GM23338 (cell line): ENCODE data around the gene SHANK2.

Experiments
- CREB1 ChIP-seq: fragments of 250-450 bp; sonication (Bioruptor Pico); IDR thresholded peaks from 2 replicates; pipeline ENCODE4 v1.5.0; 2020; ENCODE audit warnings: low read depth, mild to moderate bottlenecking, moderate library complexity
- EZH2 ChIP-seq: fragments of 200-600 bp; sonication (generic); IDR thresholded peaks from one replicate; pipeline ENCODE4 v1.8.0; 2017; ENCODE audit warnings: antibody characterized with exemption, mild to moderate bottlenecking, low read depth; ENCODE audit not compliant: unreplicated experiment
- EZH2phosphoT487 ChIP-seq: fragments of 200-600 bp; sonication (generic); IDR thresholded peaks from one replicate; pipeline ENCODE4 v1.8.1; 2018; ENCODE audit warnings: antibody characterized with exemption; ENCODE audit not compliant: unreplicated experiment
- JUNB ChIP-seq: IDR thresholded peaks from one replicate; pipeline ENCODE4 v1.6.1; 2016; ENCODE audit warnings: antibody characterized with exemption; ENCODE audit not compliant: unreplicated experiment
- POLR2AphosphoS5 ChIP-seq: IDR thresholded peaks from 2 replicates; pipeline ENCODE4 v1.6.1; 2016; ENCODE audit warnings: antibody characterized with exemption, low read depth
- STAT1 ChIP-seq: IDR thresholded peaks from one replicate; pipeline ENCODE4 v1.6.1; 2016; ENCODE audit warnings: antibody characterized with exemption; ENCODE audit not compliant: unreplicated experiment
- ZNF331 ChIP-seq: fragments of 250-450 bp; sonication (Bioruptor Pico); IDR thresholded peaks from 2 replicates; pipeline ENCODE4 v1.5.0; 2020; ENCODE audit warnings: low read depth, mild to moderate bottlenecking, moderate library complexity
- TF ChIP-seq, protein P1 (sequence below), 2 experiments: fragments of 200-600 bp in 1 of 2; sonication (generic) in 1 of 2; conservative IDR thresholded peaks; 2 replicates each; pipeline versions ENCODE4 v1.5.1 to v1.6.1; 2016 to 2017; ENCODE audit warnings: antibody characterized with exemption in 2 of 2, low read depth in 2 of 2, mild to moderate bottlenecking in 2 of 2, moderate library complexity in 1 of 2
- TF ChIP-seq, protein P2 (sequence below): IDR thresholded peaks from one replicate; pipeline ENCODE4 v1.6.1; 2018; ENCODE audit warnings: antibody characterized with exemption; ENCODE audit not compliant: unreplicated experiment
- TF ChIP-seq, protein P3 (sequence below): IDR thresholded peaks from 2 replicates; pipeline ENCODE4 v1.6.1; 2016; ENCODE audit warnings: antibody characterized with exemption
- TF ChIP-seq, protein P4 (sequence below): fragments of 250-450 bp; sonication (Bioruptor Pico); IDR thresholded peaks from 2 replicates; pipeline ENCODE4 v1.5.0; 2020; ENCODE audit warnings: mild to moderate bottlenecking, moderate library complexity

DNA sequence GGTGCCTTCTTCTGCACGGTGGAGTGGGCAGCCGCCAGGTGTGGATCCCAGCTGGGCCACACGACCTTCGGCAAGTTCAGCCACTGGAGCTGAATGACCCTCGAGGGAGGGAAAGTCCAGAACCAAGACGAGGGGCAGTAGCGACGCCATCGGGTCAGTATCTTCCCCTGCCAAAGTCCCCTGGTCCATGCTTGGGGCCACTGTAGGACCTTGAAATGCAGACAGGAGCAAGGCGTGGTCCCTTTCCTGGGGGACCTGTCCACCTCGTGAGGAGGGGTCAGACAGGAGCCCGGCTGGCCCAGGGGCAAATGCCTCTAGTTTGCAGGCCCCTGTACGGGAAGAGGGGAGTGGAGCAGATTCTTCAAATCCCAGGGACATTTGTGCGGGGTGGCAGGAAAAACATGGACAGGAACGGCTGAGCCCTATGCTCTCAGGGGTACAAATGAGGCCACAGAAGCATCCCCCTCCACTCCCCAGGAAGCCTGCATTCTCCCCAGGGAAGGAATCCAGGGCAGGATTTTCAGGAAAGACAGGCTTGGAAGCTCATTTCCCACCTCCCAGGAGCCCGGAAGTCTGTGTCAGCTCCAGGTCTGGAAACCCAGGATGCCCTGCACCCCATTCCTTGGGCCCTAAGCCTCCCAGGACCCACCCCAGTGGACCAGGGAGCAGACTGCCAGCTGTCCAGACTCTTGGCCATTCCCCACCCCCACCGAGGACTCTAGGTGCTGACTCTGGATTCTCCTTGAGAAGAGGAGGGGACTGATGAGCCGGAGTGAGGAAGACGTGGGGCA, 6.6 kb downstream of the SHANK2 start:
- TF ChIP-seq, protein P1, sequence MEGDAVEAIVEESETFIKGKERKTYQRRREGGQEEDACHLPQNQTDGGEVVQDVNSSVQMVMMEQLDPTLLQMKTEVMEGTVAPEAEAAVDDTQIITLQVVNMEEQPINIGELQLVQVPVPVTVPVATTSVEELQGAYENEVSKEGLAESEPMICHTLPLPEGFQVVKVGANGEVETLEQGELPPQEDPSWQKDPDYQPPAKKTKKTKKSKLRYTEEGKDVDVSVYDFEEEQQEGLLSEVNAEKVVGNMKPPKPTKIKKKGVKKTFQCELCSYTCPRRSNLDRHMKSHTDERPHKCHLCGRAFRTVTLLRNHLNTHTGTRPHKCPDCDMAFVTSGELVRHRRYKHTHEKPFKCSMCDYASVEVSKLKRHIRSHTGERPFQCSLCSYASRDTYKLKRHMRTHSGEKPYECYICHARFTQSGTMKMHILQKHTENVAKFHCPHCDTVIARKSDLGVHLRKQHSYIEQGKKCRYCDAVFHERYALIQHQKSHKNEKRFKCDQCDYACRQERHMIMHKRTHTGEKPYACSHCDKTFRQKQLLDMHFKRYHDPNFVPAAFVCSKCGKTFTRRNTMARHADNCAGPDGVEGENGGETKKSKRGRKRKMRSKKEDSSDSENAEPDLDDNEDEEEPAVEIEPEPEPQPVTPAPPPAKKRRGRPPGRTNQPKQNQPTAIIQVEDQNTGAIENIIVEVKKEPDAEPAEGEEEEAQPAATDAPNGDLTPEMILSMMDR (conservative IDR thresholded peaks at IDR 0.05; ENCODE audit: low read depth in 2 of 2), result no peak
- TF ChIP-seq EZH2 (no peak), JUNB (no peak), STAT1 (no peak), ZNF331 (CRISPR knock-in tag) (no peak), CREB1 (CRISPR knock-in tag) (no peak), POLR2AphosphoS5 (0 out of 2 replicates have a peak, but pooled peaks have one; percentile 14), EZH2phosphoT487 (no peak)
- TF ChIP-seq, protein P2, sequence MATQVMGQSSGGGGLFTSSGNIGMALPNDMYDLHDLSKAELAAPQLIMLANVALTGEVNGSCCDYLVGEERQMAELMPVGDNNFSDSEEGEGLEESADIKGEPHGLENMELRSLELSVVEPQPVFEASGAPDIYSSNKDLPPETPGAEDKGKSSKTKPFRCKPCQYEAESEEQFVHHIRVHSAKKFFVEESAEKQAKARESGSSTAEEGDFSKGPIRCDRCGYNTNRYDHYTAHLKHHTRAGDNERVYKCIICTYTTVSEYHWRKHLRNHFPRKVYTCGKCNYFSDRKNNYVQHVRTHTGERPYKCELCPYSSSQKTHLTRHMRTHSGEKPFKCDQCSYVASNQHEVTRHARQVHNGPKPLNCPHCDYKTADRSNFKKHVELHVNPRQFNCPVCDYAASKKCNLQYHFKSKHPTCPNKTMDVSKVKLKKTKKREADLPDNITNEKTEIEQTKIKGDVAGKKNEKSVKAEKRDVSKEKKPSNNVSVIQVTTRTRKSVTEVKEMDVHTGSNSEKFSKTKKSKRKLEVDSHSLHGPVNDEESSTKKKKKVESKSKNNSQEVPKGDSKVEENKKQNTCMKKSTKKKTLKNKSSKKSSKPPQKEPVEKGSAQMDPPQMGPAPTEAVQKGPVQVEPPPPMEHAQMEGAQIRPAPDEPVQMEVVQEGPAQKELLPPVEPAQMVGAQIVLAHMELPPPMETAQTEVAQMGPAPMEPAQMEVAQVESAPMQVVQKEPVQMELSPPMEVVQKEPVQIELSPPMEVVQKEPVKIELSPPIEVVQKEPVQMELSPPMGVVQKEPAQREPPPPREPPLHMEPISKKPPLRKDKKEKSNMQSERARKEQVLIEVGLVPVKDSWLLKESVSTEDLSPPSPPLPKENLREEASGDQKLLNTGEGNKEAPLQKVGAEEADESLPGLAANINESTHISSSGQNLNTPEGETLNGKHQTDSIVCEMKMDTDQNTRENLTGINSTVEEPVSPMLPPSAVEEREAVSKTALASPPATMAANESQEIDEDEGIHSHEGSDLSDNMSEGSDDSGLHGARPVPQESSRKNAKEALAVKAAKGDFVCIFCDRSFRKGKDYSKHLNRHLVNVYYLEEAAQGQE, result peak; percentile 32
- TF ChIP-seq, protein P3, sequence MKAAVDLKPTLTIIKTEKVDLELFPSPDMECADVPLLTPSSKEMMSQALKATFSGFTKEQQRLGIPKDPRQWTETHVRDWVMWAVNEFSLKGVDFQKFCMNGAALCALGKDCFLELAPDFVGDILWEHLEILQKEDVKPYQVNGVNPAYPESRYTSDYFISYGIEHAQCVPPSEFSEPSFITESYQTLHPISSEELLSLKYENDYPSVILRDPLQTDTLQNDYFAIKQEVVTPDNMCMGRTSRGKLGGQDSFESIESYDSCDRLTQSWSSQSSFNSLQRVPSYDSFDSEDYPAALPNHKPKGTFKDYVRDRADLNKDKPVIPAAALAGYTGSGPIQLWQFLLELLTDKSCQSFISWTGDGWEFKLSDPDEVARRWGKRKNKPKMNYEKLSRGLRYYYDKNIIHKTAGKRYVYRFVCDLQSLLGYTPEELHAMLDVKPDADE, result peak; percentile 58; the same call in 1 of the 2 replicates
- TF ChIP-seq, protein P4, sequence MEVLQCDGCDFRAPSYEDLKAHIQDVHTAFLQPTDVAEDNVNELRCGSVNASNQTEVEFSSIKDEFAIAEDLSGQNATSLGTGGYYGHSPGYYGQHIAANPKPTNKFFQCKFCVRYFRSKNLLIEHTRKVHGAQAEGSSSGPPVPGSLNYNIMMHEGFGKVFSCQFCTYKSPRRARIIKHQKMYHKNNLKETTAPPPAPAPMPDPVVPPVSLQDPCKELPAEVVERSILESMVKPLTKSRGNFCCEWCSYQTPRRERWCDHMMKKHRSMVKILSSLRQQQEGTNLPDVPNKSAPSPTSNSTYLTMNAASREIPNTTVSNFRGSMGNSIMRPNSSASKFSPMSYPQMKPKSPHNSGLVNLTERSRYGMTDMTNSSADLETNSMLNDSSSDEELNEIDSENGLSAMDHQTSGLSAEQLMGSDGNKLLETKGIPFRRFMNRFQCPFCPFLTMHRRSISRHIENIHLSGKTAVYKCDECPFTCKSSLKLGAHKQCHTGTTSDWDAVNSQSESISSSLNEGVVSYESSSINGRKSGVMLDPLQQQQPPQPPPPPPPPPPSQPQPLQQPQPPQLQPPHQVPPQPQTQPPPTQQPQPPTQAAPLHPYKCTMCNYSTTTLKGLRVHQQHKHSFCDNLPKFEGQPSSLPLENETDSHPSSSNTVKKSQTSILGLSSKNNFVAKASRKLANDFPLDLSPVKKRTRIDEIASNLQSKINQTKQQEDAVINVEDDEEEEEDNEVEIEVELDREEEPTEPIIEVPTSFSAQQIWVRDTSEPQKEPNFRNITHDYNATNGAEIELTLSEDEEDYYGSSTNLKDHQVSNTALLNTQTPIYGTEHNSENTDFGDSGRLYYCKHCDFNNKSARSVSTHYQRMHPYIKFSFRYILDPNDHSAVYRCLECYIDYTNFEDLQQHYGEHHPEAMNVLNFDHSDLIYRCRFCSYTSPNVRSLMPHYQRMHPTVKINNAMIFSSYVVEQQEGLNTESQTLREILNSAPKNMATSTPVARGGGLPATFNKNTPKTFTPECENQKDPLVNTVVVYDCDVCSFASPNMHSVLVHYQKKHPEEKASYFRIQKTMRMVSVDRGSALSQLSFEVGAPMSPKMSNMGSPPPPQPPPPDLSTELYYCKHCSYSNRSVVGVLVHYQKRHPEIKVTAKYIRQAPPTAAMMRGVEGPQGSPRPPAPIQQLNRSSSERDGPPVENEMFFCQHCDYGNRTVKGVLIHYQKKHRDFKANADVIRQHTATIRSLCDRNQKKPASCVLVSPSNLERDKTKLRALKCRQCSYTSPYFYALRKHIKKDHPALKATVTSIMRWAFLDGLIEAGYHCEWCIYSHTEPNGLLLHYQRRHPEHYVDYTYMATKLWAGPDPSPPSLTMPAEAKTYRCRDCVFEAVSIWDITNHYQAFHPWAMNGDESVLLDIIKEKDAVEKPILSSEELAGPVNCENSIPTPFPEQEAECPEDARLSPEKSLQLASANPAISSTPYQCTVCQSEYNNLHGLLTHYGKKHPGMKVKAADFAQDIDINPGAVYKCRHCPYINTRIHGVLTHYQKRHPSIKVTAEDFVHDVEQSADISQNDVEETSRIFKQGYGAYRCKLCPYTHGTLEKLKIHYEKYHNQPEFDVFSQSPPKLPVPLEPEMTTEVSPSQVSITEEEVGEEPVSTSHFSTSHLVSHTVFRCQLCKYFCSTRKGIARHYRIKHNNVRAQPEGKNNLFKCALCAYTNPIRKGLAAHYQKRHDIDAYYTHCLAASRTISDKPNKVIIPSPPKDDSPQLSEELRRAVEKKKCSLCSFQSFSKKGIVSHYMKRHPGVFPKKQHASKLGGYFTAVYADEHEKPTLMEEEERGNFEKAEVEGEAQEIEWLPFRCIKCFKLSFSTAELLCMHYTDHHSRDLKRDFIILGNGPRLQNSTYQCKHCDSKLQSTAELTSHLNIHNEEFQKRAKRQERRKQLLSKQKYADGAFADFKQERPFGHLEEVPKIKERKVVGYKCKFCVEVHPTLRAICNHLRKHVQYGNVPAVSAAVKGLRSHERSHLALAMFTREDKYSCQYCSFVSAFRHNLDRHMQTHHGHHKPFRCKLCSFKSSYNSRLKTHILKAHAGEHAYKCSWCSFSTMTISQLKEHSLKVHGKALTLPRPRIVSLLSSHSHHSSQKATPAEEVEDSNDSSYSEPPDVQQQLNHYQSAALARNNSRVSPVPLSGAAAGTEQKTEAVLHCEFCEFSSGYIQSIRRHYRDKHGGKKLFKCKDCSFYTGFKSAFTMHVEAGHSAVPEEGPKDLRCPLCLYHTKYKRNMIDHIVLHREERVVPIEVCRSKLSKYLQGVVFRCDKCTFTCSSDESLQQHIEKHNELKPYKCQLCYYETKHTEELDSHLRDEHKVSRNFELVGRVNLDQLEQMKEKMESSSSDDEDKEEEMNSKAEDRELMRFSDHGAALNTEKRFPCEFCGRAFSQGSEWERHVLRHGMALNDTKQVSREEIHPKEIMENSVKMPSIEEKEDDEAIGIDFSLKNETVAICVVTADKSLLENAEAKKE (CRISPR knock-in tag), result no peak
